Gastrocnemius medialis (tissue), 4 donors: ENCODE measurements around the gene DUSP12. TPM values are rescaled to one million over a fixed set of nuclear protein-coding genes. Genes with fewer than 3 reads are reported as not detected.

Source experiments
- ATAC-seq, 2 donors: fragments of 150-250 bp; one replicate each; pipeline ENCODE4 v1.9.1; 2016
- DNase-seq, 2 donors: peaks; one replicate each; pipeline ENCODE4 v3.0.0-alpha.2; 2019
- H3K27ac ChIP-seq, 4 donors: fragments of 200-600 bp; sonication (generic); 1 replicate in 1 of 4; 2 replicates in 3 of 4; pipeline ENCODE4 v1.5.1; 2016 to 2018; ENCODE audit warnings: mild to moderate bottlenecking in 2 of 4, moderate library complexity in 1 of 4
- H3K27me3 ChIP-seq, 3 donors: fragments of 200-600 bp; sonication (generic) in 2 of 3; 1 replicate in 1 of 3; 2 replicates in 2 of 3; pipeline versions ENCODE4 v1.5.1 to v1.6.0; 2016 to 2019; ENCODE audit warnings: mild to moderate bottlenecking in 1 of 3, moderate library complexity in 1 of 3
- H3K36me3 ChIP-seq, 2 donors: fragments of 200-600 bp; sonication (generic) in 1 of 2; one replicate each; pipeline ENCODE4 v1.5.1; 2017 to 2018
- H3K4me1 ChIP-seq, 2 donors: fragments of 200-600 bp; sonication (generic) in 1 of 2; one replicate each; pipeline ENCODE4 v1.5.1; 2016 to 2017; ENCODE audit warnings: mild to moderate bottlenecking in 2 of 2
- H3K4me3 ChIP-seq, 4 donors: fragments of 200-600 bp; sonication (generic) in 3 of 4; 1 replicate in 1 of 4; 2 replicates in 3 of 4; pipeline ENCODE4 v1.5.1; 2016 to 2019; ENCODE audit warnings: mild to moderate bottlenecking in 2 of 4
- H3K9me3 ChIP-seq, 3 donors: fragments of 200-600 bp; sonication (generic) in 2 of 3; 1 replicate in 1 of 3; 2 replicates in 2 of 3; pipeline ENCODE4 v1.5.1; 2016 to 2019
- POLR2A ChIP-seq, 2 donors: fragments of 450-650 bp; IDR thresholded peaks; one replicate each; pipeline ENCODE4 v1.6.1; 2017; ENCODE audit warnings: antibody characterized with exemption in 2 of 2, mild to moderate bottlenecking in 2 of 2, moderate library complexity in 2 of 2
- in situ Hi-C, 4 donors: fragments of 200-750 bp; cut with MboI; loops; one replicate each; pipeline versions ENCODE4 v1.15.0 to v1.8.0; 2017; ENCODE audit warnings: low sequenced_read_pairs in 4 of 4
- intact Hi-C: fragments of 100-400 bp; cut with DNase I; formaldehyde crosslinking; loops from one replicate; pipeline ENCODE4 v1.15.1; 2023; ENCODE audit warnings: low total_unique reads
- total RNA-seq, 4 donors: library from RNA; depleted of rRNA; stranded (reverse); fragments of >200 nt; gene quantifications; one replicate each; pipeline versions ENCODE4 v1.1.0 to v1.2.3, GENCODE V29; 2016
- TF ChIP-seq, protein P1 (sequence below), 5 experiments: fragments of 450-650 bp in 3 of 5; fragments of 200-600 bp in 2 of 5; sonication (generic) in 2 of 5; IDR thresholded peaks in 4 of 5; conservative IDR thresholded peaks in 1 of 5; 1 replicate in 4 of 5; 2 replicates in 1 of 5; pipeline ENCODE4 v1.5.1; 2016 to 2019; ENCODE audit warnings: antibody characterized with exemption in 5 of 5, mild to moderate bottlenecking in 3 of 5, moderate library complexity in 3 of 5

Gene DUSP12
- total RNA-seq, 4 donors from 2014 or later = 5.0 to 15.0 (median 10.0) TPM

- intact Hi-C loops = no loop called here
- in situ Hi-C loops = loop anchor here in 3 of 4 donors (10.0 to 25.0 kb wide), 3 partner anchors 126 to 526 kb away; partner anchors contain the start of genes APOA2 (in 2 of the 3), FCER1G (in 2 of the 3) and NDUFS2 (in 2 of the 3)
- peak; percentile 7 to 35 for DNase-seq
- H3K9me3 ChIP-seq = no peaks in the 10 kb centered on the region
- no peak overlapping the region for H3K4me3 ChIP-seq
- peaks cover 0 to under 1% of the 10 kb centered on the region in 2 donors for H3K4me1 ChIP-seq
- H3K27me3 ChIP-seq = no peaks in the 10 kb centered on the region
- no peaks in the 10 kb centered on the region for H3K36me3 ChIP-seq
- ATAC-seq = peak in 1 of 2 donors; percentile 27
- TF ChIP-seq POLR2A (IDR thresholded peaks at IDR 0.05) = no peak
- TF ChIP-seq, protein P1, sequence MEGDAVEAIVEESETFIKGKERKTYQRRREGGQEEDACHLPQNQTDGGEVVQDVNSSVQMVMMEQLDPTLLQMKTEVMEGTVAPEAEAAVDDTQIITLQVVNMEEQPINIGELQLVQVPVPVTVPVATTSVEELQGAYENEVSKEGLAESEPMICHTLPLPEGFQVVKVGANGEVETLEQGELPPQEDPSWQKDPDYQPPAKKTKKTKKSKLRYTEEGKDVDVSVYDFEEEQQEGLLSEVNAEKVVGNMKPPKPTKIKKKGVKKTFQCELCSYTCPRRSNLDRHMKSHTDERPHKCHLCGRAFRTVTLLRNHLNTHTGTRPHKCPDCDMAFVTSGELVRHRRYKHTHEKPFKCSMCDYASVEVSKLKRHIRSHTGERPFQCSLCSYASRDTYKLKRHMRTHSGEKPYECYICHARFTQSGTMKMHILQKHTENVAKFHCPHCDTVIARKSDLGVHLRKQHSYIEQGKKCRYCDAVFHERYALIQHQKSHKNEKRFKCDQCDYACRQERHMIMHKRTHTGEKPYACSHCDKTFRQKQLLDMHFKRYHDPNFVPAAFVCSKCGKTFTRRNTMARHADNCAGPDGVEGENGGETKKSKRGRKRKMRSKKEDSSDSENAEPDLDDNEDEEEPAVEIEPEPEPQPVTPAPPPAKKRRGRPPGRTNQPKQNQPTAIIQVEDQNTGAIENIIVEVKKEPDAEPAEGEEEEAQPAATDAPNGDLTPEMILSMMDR (IDR thresholded peaks at IDR 0.05 in 4 of 5, conservative IDR thresholded peaks at IDR 0.05 in 1 of 5) = peak in 1 of 5 experiments; percentile 17
- H3K27ac ChIP-seq = no peak overlapping the region
Measured at GRCh38 chr1:161738627-161739287, 10.8 kb upstream of the DUSP12 start.

DNA sequence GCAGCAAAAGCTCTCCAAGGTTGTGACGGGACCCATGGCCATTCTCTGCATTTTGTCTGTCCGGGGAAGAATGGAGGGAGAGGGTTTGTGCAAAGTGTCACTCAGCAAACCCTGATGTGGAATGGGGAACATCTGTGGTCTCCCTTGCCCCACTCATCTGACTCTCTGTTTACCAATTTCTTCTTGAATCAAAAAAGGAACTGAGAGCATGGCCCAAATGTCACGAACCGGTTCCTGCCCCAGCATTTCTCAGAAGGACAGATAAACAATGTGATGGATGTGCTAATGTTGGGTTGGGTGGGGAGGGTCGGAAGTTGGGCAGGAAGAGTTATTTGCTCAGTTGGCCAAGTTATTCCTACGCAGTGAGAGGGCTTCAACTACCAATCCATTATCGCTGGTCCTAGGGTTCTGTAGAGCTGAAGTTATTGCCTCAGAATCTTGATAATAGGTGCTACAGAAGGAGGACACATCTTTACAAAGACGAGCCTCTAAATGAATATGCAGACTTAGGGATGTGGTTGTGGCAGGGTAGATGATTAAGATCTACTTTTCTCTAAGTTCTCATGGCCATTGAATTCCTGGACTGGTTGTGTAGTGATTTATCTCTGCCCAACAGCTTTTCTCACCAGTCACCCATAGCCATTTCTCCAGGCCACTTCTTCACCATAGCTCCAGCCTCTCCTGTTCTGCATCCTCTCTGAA lies 9.6 kb upstream of the DUSP12 start:
- Histone ChIP-seq H3K27ac (no peak overlapping the region), H3K4me3 (no peak overlapping the region), H3K27me3 (no peaks in the 10 kb centered on the region), H3K4me1 (no peaks in the 10 kb centered on the region), H3K36me3 (no peaks in the 10 kb centered on the region), H3K9me3 (no peaks in the 10 kb centered on the region)
- in situ Hi-C loops = loop anchor here in 3 of 4 donors (10.0 to 25.0 kb wide), 3 partner anchors 128 to 528 kb away; partner anchors contain the start of genes APOA2 (in 2 of the 3), FCER1G (in 2 of the 3) and NDUFS2 (in 2 of the 3)
- TF ChIP-seq, protein P1 (IDR thresholded peaks at IDR 0.05 in 4 of 5, conservative IDR thresholded peaks at IDR 0.05 in 1 of 5) = no peak
- no peak for TF ChIP-seq POLR2A (IDR thresholded peaks at IDR 0.05)
- peak; percentile 16 to 39 for DNase-seq
- intact Hi-C loops = loop anchor here (2.0 kb wide), 1 partner anchor 93 kb away; no protein-coding TSS in a partner anchor
- ATAC-seq = peak in 1 of 2 donors; percentile 38

- Histone ChIP-seq H3K4me1 (no peaks in the 10 kb centered on the region), H3K9me3 (no peaks in the 10 kb centered on the region), H3K36me3 (no peaks in the 10 kb centered on the region), H3K4me3 (no peak overlapping the region), H3K27me3 (no peaks in the 10 kb centered on the region), H3K27ac (no peak overlapping the region)
- intact Hi-C loops = loop anchor here (1.0 to 2.0 kb wide), 2 partner anchors 94 to 254 kb away; no protein-coding TSS in a partner anchor
- DNase-seq (no peak), ATAC-seq (no peak)
- TF ChIP-seq, protein P1 (IDR thresholded peaks at IDR 0.05 in 4 of 5, conservative IDR thresholded peaks at IDR 0.05 in 1 of 5) = no peak
- no peak for TF ChIP-seq POLR2A (IDR thresholded peaks at IDR 0.05)
- in situ Hi-C loops = loop anchor here in 3 of 4 donors (10.0 to 25.0 kb wide), 3 partner anchors 129 to 529 kb away; partner anchors contain the start of genes APOA2 (in 2 of the 3), FCER1G (in 2 of the 3) and NDUFS2 (in 2 of the 3)
Measured at GRCh38 chr1:161740921-161741320, 8.7 kb upstream of the DUSP12 start.

GRCh38 chr1:161743231-161743630 lies 6.4 kb upstream of the DUSP12 start:
- H3K9me3 ChIP-seq = no peaks in the 10 kb centered on the region
- no peak overlapping the region for H3K27ac ChIP-seq
- TF ChIP-seq, protein P1 (IDR thresholded peaks at IDR 0.05 in 4 of 5, conservative IDR thresholded peaks at IDR 0.05 in 1 of 5) = no peak
- H3K27me3 ChIP-seq = no peaks in the 10 kb centered on the region
- H3K4me1 ChIP-seq = no peaks in the 10 kb centered on the region
- no peaks in the 10 kb centered on the region for H3K36me3 ChIP-seq
- in situ Hi-C loops = loop anchor here in 3 of 4 donors (10.0 to 25.0 kb wide), 3 partner anchors 131 to 531 kb away; partner anchors contain the start of genes APOA2 (in 2 of the 3), FCER1G (in 2 of the 3) and NDUFS2 (in 2 of the 3)
- DNase-seq (no peak), ATAC-seq (no peak)
- H3K4me3 ChIP-seq = no peak overlapping the region
- intact Hi-C loops = no loop called here
